HT1080 (cell line): ENCODE results near the gene RAD21L1. TPM values are rescaled to one million over a fixed set of nuclear protein-coding genes. Genes with fewer than 3 reads are reported as not detected.
"Not testable (repeated sequence)": the region's sequence is repeated elsewhere in the genome, so short reads cannot be mapped to it uniquely, and the experiment has no call there.

ENCODE experiments used
- DNase-seq: peaks from one replicate; pipeline ENCODE4 v3.0.0-alpha.2; 2015; ENCODE audit warnings: low read depth
- total RNA-seq: library from RNA; depleted of rRNA; stranded (reverse); fragments of >200 nt; shearing (Covaris generic); gene quantifications from 2 replicates; pipeline ENCODE4 v1.2.3, GENCODE V29; 2014

The RAD21L1 gene
- total RNA-seq, 1 experiment from 2014 or later: 0.59 TPM

GRCh38 chr20:1199212-1199873, 26.5 kb upstream of the RAD21L1 start:
- DNase-seq: no peak

GRCh38 chr20:1199964-1200363, 25.9 kb upstream of the RAD21L1 start:
- DNase-seq: no peak

- DNase-seq: no peak
These were observed 22.9 kb upstream of the RAD21L1 start, which contains the start of gene C20orf202 for GRCh38 chr20:1202762-1203504. TSS of gene C20orf202 (plus strand) at chr20:1203454. CDS start at chr20:1203586, 132 bp downstream.

- no peak for DNase-seq
These were observed 22.2 kb upstream of the RAD21L1 start for GRCh38 chr20:1203630-1204029.

GRCh38 chr20:1204113-1204512, 21.7 kb upstream of the RAD21L1 start:
- DNase-seq: no peak

GRCh38 chr20:1204576-1204975, 21.3 kb upstream of the RAD21L1 start:
- DNase-seq: no peak

- DNase-seq: no peak
These were observed 20.0 kb upstream of the RAD21L1 start for GRCh38 chr20:1205802-1206201.

GRCh38 chr20:1206366-1207148, 19.3 kb upstream of the RAD21L1 start:
- no peak for DNase-seq

GRCh38 chr20:1207293-1207878, 18.5 kb upstream of the RAD21L1 start:
- no peak for DNase-seq

- DNase-seq: peak; percentile 24
These were observed 16.1 kb upstream of the RAD21L1 start for GRCh38 chr20:1209447-1210387.

- no peak for DNase-seq
These were observed 15.3 kb upstream of the RAD21L1 start for GRCh38 chr20:1210501-1210900.

GRCh38 chr20:1212023-1212422, 13.8 kb upstream of the RAD21L1 start:
- no peak for DNase-seq

- DNase-seq: peak; percentile 58
These were observed 13.0 kb upstream of the RAD21L1 start for GRCh38 chr20:1212607-1213396.

- no peak for DNase-seq
These were observed 11.0 kb upstream of the RAD21L1 start for GRCh38 chr20:1214838-1215261.

- DNase-seq: no peak
These were observed 10.3 kb upstream of the RAD21L1 start for GRCh38 chr20:1215386-1216170.

- not testable (repeated sequence) for DNase-seq
These were observed 9.1 kb upstream of the RAD21L1 start for GRCh38 chr20:1216527-1217427.

GRCh38 chr20:1222750-1223149, 3.1 kb upstream of the RAD21L1 start:
- not testable (repeated sequence) for DNase-seq
